Brain microvascular endothelial cell (primary cell): ENCODE measurements around the gene UTS2B.

Experiments used
- DNase-seq: peaks from one replicate; pipeline ENCODE4 v3.0.0-alpha.2; 2020
- H3K27ac ChIP-seq: fragments of 250-450 bp; sonication (Bioruptor Pico); 2 replicates; pipeline ENCODE4 v1.5.1; 2020; ENCODE audit warnings: mild to moderate bottlenecking, moderate library complexity
- H3K27me3 ChIP-seq: fragments of 250-450 bp; sonication (Bioruptor Pico); replicated peaks from 2 replicates; pipeline ENCODE4 v1.5.1; 2020; ENCODE audit warnings: mild to moderate bottlenecking
- H3K36me3 ChIP-seq: fragments of 250-450 bp; sonication (Bioruptor Pico); replicated peaks from 2 replicates; pipeline ENCODE4 v1.5.1; 2020; ENCODE audit warnings: mild to moderate bottlenecking
- H3K4me3 ChIP-seq: 2 replicates; pipeline ENCODE4 v1.5.1; 2011; ENCODE audit warnings: low read depth, mild to moderate bottlenecking, control low read depth, low read length, moderate library complexity
- CTCF ChIP-seq: IDR thresholded peaks from 2 replicates; pipeline ENCODE4 v1.5.1; 2011; ENCODE audit warnings: low read depth, mild to moderate bottlenecking, moderate library complexity, low read length, control low read depth, inconsistent platforms; ENCODE audit errors: missing control alignments
- in situ Hi-C: cut with HindIII; loops from 2 replicates; pipeline ENCODE4 v1.10.0; 2017; ENCODE audit warnings: low sequenced_read_pairs, low pct_ligation_motif_present

UTS2B gene

GRCh38 chr3:191269289-191270085 lies 60.8 kb downstream of the UTS2B start:
- DNase-seq, result no peak
- Histone ChIP-seq H3K27me3 (no peaks in the 10 kb centered on the region), H3K27ac (no peak overlapping the region), H3K36me3 (no peaks in the 10 kb centered on the region), H3K4me3 (no peak overlapping the region)
- in situ Hi-C loops, result no loop called here
- no peak for TF ChIP-seq CTCF

- Histone ChIP-seq H3K36me3 (no peaks in the 10 kb centered on the region), H3K27ac (no peak overlapping the region), H3K4me3 (no peak overlapping the region), H3K27me3 (no peaks in the 10 kb centered on the region)
- no peak for DNase-seq
- in situ Hi-C loops, result no loop called here
- no peak for TF ChIP-seq CTCF
Observed at GRCh38 chr3:191268737-191269136, 61.6 kb downstream of the UTS2B start.

GRCh38 chr3:191263850-191264249 lies 66.5 kb downstream of the UTS2B start:
- H3K27me3 ChIP-seq, result no peaks in the 10 kb centered on the region
- H3K27ac ChIP-seq, result no peak overlapping the region
- no peak overlapping the region for H3K4me3 ChIP-seq
- in situ Hi-C loops, result no loop called here
- no peak for DNase-seq
- no peaks in the 10 kb centered on the region for H3K36me3 ChIP-seq
- no peak for TF ChIP-seq CTCF

GRCh38 chr3:191263365-191263764 lies 67.0 kb downstream of the UTS2B start:
- H3K27me3 ChIP-seq, result no peaks in the 10 kb centered on the region

GRCh38 chr3:191262650-191263049 lies 67.7 kb downstream of the UTS2B start:
- no peak for DNase-seq
- Histone ChIP-seq H3K4me3 (no peak overlapping the region), H3K27ac (no peak overlapping the region), H3K27me3 (no peaks in the 10 kb centered on the region), H3K36me3 (no peaks in the 10 kb centered on the region)
- no peak for TF ChIP-seq CTCF
- in situ Hi-C loops, result no loop called here

More at GRCh38 chr3:191263365-191263764, 67.0 kb downstream of the UTS2B start:
- in situ Hi-C loops, result no loop called here
- Histone ChIP-seq H3K27ac (no peak overlapping the region), H3K36me3 (no peaks in the 10 kb centered on the region), H3K4me3 (no peak overlapping the region)
- TF ChIP-seq CTCF, result no peak
- DNase-seq, result no peak

GRCh38 chr3:191261304-191261638 lies 69.1 kb downstream of the UTS2B start:
- Histone ChIP-seq H3K27ac (no peak overlapping the region), H3K4me3 (no peak overlapping the region), H3K36me3 (no peaks in the 10 kb centered on the region), H3K27me3 (no peaks in the 10 kb centered on the region)
- TF ChIP-seq CTCF, result no peak
- in situ Hi-C loops, result no loop called here
- no peak for DNase-seq
